Measurements from ENCODE around the gene RBM33. TPM values are rescaled to one million over a fixed set of nuclear protein-coding genes. Genes with fewer than 3 reads are reported as not detected.
A peak's percentile ranks its signal among the peaks of the same experiment; 100 is the strongest.

RBM33 gene
- total and polyA plus RNA-seq, 2 of the 13 experiments (the other 11 are each of a cell fraction or from before 2014, with no cell fraction given), result 12.4 to 28.9 TPM

DNA sequence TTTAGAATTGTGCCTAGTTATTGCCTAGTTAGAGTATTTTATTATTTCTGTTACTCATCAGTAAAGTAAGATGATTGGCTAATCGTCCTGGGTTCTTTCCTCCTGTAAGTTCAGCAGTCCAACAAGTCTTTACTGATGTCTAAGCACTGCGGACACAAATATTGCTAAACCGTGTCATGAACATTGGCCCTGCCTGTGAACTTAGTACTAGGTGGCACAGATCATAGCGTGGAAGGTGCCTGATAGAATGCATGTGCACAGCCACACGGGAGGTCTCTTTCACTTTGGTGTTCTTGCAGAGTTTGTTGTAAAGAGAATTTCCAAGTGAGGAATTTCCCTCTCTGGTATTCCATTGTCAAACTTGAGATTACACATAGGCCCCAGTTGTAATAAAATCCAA lies 38.0 kb downstream of the RBM33 start (continued):
- TF ChIP-seq PHB2 (IDR thresholded peaks at IDR 0.05; ENCODE audit: partially characterized antibody), result no peak
- peak; percentile 94 for TF ChIP-seq MAX (IDR thresholded peaks at IDR 0.05)
- peak; percentile 29; the same call in 1 of the 2 replicates for TF ChIP-seq GFI1 (CRISPR knock-in tag; IDR thresholded peaks at IDR 0.05; ENCODE audit: borderline replicate concordance)
- 0 out of 2 replicates have a peak, but pooled peaks have one; percentile 14 for TF ChIP-seq SMC3 (IDR thresholded peaks at IDR 0.05; ENCODE audit: low read length)
- TF ChIP-seq ZNF709 (CRISPR knock-in tag; IDR thresholded peaks at IDR 0.05), result no peak
- TF ChIP-seq, protein P1, sequence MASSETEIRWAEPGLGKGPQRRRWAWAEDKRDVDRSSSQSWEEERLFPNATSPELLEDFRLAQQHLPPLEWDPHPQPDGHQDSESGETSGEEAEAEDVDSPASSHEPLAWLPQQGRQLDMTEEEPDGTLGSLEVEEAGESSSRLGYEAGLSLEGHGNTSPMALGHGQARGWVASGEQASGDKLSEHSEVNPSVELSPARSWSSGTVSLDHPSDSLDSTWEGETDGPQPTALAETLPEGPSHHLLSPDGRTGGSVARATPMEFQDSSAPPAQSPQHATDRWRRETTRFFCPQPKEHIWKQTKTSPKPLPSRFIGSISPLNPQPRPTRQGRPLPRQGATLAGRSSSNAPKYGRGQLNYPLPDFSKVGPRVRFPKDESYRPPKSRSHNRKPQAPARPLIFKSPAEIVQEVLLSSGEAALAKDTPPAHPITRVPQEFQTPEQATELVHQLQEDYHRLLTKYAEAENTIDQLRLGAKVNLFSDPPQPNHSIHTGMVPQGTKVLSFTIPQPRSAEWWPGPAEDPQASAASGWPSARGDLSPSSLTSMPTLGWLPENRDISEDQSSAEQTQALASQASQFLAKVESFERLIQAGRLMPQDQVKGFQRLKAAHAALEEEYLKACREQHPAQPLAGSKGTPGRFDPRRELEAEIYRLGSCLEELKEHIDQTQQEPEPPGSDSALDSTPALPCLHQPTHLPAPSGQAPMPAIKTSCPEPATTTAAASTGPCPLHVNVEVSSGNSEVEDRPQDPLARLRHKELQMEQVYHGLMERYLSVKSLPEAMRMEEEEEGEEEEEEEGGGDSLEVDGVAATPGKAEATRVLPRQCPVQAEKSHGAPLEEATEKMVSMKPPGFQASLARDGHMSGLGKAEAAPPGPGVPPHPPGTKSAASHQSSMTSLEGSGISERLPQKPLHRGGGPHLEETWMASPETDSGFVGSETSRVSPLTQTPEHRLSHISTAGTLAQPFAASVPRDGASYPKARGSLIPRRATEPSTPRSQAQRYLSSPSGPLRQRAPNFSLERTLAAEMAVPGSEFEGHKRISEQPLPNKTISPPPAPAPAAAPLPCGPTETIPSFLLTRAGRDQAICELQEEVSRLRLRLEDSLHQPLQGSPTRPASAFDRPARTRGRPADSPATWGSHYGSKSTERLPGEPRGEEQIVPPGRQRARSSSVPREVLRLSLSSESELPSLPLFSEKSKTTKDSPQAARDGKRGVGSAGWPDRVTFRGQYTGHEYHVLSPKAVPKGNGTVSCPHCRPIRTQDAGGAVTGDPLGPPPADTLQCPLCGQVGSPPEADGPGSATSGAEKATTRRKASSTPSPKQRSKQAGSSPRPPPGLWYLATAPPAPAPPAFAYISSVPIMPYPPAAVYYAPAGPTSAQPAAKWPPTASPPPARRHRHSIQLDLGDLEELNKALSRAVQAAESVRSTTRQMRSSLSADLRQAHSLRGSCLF (CRISPR knock-in tag; IDR thresholded peaks at IDR 0.05; ENCODE audit: borderline replicate concordance), result no peak
- TF ChIP-seq, protein P2, sequence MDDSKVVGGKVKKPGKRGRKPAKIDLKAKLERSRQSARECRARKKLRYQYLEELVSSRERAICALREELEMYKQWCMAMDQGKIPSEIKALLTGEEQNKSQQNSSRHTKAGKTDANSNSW (CRISPR knock-in tag; IDR thresholded peaks at IDR 0.05; ENCODE audit: borderline replicate concordance), result no peak
- TF ChIP-seq ZNF24 (IDR thresholded peaks at IDR 0.05), result no peak
- no peak for TF ChIP-seq HOXD1 (CRISPR knock-in tag; IDR thresholded peaks at IDR 0.05)
- TF ChIP-seq PITX1 (CRISPR knock-in tag; IDR thresholded peaks at IDR 0.05), result no peak
- peak; percentile 93 for TF ChIP-seq ZNF331 (CRISPR knock-in tag; IDR thresholded peaks at IDR 0.05)
- no peak for TF ChIP-seq GTF2F1 (IDR thresholded peaks at IDR 0.05; ENCODE audit: low read length)
- TF ChIP-seq MXI1 (IDR thresholded peaks at IDR 0.05; ENCODE audit: borderline replicate concordance, low read depth, low read length), result peak; percentile 69; the same call in 1 of the 3 replicates
- TF ChIP-seq ZNF773 (CRISPR knock-in tag; IDR thresholded peaks at IDR 0.05; ENCODE audit: borderline replicate concordance), result no peak
- TF ChIP-seq NFIC (IDR thresholded peaks at IDR 0.05; ENCODE audit: low read length), result no peak; the same call in 1 of the 2 replicates
- no peak for TF ChIP-seq ATM (IDR thresholded peaks at IDR 0.05; ENCODE audit: borderline replicate concordance)
- TF ChIP-seq POLR2G (IDR thresholded peaks at IDR 0.05; ENCODE audit: low read depth, low read length), result no peak
- TF ChIP-seq ZNF737 (CRISPR knock-in tag; IDR thresholded peaks at IDR 0.05; ENCODE audit: borderline replicate concordance), result no peak
- no peak for TF ChIP-seq CREB3 (CRISPR knock-in tag; IDR thresholded peaks at IDR 0.05)
- no peak; the same call in 1 of the 2 replicates for TF ChIP-seq ZNF569 (CRISPR knock-in tag; IDR thresholded peaks at IDR 0.05; ENCODE audit: borderline replicate concordance)
- TF ChIP-seq ZNF235 (CRISPR knock-in tag; IDR thresholded peaks at IDR 0.05; ENCODE audit: borderline replicate concordance), result no peak
- peak; percentile 53; the same call in 1 of the 2 replicates for TF ChIP-seq ZNF292 (CRISPR knock-in tag; IDR thresholded peaks at IDR 0.05; ENCODE audit: borderline replicate concordance, low read depth)
- TF ChIP-seq TBP (CRISPR knock-in tag; IDR thresholded peaks at IDR 0.05), result no peak
- TF ChIP-seq, protein P3, sequence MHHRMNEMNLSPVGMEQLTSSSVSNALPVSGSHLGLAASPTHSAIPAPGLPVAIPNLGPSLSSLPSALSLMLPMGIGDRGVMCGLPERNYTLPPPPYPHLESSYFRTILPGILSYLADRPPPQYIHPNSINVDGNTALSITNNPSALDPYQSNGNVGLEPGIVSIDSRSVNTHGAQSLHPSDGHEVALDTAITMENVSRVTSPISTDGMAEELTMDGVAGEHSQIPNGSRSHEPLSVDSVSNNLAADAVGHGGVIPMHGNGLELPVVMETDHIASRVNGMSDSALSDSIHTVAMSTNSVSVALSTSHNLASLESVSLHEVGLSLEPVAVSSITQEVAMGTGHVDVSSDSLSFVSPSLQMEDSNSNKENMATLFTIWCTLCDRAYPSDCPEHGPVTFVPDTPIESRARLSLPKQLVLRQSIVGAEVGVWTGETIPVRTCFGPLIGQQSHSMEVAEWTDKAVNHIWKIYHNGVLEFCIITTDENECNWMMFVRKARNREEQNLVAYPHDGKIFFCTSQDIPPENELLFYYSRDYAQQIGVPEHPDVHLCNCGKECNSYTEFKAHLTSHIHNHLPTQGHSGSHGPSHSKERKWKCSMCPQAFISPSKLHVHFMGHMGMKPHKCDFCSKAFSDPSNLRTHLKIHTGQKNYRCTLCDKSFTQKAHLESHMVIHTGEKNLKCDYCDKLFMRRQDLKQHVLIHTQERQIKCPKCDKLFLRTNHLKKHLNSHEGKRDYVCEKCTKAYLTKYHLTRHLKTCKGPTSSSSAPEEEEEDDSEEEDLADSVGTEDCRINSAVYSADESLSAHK (CRISPR knock-in tag; IDR thresholded peaks at IDR 0.05; ENCODE audit: borderline replicate concordance), result no peak
